K562 treated with DMSO at 1 percent for 4 hours (cell line): Measurements from ENCODE around the gene MRPL51. TPM values are rescaled to one million over a fixed set of nuclear protein-coding genes. Genes with fewer than 3 reads are reported as not detected.

Experiments used
- total RNA-seq: library from RNA; unstranded; fragments of 300-600 nt; gene quantifications from 2 replicates; pipeline ENCODE4 v1.2.3, GENCODE V29; 2022; ENCODE audit not compliant: insufficient read depth

MRPL51 gene
- 77.4 and 89.7 TPM in 2 replicates for total RNA-seq

GRCh38 chr12:6492838-6493496 lies at the start of gene MRPL51:
TSS of gene MRPL51 (minus strand) at chr12:6493262. CDS start at chr12:6493136, 126 bp downstream.

GRCh38 chr12:6533923-6534694 lies 41.0 kb upstream of the MRPL51 start, which contains the start of gene GAPDH:
TSS of gene GAPDH (plus strand) at chr12:6534517. CDS start at chr12:6534833, 316 bp downstream.

GRCh38 chr12:6493497-6494257 lies 615 bp upstream of the MRPL51 start, which contains the start of gene NCAPD2:
TSS of gene NCAPD2 (plus strand) at chr12:6494102. CDS start at chr12:6495099, 997 bp downstream.

DNA sequence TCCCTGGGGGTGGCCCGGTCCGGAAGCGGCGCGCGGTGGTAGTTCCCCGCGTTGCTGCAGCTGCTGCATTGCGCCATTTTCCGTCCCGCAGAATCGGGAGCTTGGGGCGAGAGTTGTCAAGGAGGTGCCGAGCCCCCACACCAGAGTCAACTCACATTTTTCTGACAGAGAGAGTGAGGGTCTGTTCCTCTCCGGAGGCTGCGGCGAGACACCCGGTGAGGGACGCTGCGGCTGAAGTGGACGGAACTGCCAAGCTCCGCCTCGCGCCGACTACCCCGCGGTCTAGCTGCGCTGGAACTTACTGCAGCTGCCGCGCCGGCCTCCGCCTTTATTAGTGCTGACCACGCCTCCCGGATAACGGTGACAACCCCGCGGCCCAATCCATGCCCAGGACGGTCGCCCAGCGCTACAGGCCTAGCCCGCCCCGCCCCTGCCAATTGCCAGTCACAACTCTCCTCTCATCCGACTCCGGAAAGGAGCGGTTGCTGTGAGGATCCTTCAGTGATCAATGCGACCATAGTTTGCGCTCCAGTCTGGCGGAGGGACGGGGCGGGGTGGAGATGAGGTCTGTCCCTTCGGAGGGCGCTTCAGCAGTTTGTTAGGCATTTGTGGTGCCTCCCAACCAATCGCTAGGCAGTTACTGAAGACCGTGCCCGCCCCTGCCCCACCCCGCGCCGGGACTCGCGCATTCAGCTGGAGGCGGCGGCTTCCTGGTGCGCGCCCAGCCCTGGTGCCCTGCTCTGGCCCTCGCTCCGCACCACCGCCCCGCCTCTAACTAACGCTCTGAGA lies 22.5 kb downstream of the MRPL51 start, which contains the start of gene VAMP1:
TSS of gene VAMP1 (minus strand) at position 303 of the 789 bp plus-strand sequence. CDS start at position 157, 146 bp downstream.

DNA sequence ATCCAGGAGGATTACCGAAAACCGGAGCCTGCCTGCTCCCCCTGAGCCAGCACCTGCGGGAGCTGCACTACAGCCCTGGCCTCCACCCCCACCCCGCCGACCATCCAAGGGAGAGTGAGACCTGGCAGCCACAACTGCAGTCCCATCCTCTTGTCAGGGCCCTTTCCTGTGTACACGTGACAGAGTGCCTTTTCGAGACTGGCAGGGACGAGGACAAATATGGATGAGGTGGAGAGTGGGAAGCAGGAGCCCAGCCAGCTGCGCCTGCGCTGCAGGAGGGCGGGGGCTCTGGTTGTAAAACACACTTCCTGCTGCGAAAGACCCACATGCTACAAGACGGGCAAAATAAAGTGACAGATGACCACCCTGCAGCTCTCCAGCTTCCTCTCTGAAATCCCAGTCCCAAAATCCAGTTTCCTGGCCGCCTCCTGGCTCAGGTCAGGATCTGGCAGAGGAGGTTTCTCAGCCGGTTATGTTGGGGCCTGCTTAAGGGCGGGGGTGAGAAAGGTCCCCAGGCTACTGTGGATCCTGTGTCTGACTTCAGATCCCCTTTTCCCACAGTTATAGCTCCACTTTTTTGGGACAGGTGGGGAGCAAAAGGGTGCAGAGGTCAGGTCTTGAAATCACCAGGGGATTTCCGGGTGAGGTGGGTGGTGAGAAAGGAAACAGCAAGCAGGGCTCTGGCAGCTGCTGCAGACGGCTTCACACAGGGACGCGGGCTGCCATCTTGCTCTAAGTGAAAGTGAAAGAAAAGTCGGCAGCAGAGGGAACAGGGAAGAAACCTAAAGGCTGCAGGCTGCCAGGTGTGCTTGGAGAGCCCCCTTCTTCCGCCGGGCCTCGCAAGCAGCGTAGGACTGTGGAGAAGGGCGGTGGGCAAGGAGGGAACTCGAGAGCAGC lies 41.5 kb downstream of the MRPL51 start, which contains the start of gene TAPBPL:
TSS of gene TAPBPL (plus strand) at position 695 of the 897 bp plus-strand sequence. CDS start 207 bp downstream, outside the sequence.

GRCh38 chr12:6444704-6445688 lies 48.1 kb downstream of the MRPL51 start, which contains the start of gene CD27:
TSS of gene CD27 (plus strand) at chr12:6444955. CDS start at chr12:6445096, 141 bp downstream.

Other genes with a start within 250 kb of the MRPL51 start
- not detected in 2 replicates for gene PLEKHG6, start 182.6 kb downstream of the MRPL51 start, total RNA-seq
- gene TNFRSF1A, start 151.2 kb downstream of the MRPL51 start, total RNA-seq, result 22.5 and 28.6 TPM in 2 replicates
- not detected in 2 replicates for gene SCNN1A, start 117.7 kb downstream of the MRPL51 start, total RNA-seq
- 55.5 and 80.1 TPM in 2 replicates for gene LTBR, start 109.1 kb downstream of the MRPL51 start, total RNA-seq
- not detected in 2 replicates for gene CD27, start 48.3 kb downstream of the MRPL51 start, total RNA-seq
- gene TAPBPL, start 41.2 kb downstream of the MRPL51 start, total RNA-seq, result 4.2 and 6.5 TPM in 2 replicates
- gene VAMP1, start 22.6 kb downstream of the MRPL51 start, total RNA-seq, result 7.0 and 7.9 TPM in 2 replicates
- 70.8 and 73.8 TPM in 2 replicates for gene NCAPD2, start 840 bp upstream of the MRPL51 start, total RNA-seq
- gene GAPDH, start 41.3 kb upstream of the MRPL51 start, total RNA-seq, result 2,497 and 2,516 TPM in 2 replicates
- gene IFFO1, start 62.8 kb upstream of the MRPL51 start, total RNA-seq, result 0.48 TPM in 1 of 2 replicates, not detected in the other
- gene NOP2, start 75.0 kb upstream of the MRPL51 start, total RNA-seq, result 12.4 and 24.6 TPM in 2 replicates
- 215 and 222 TPM in 2 replicates for gene CHD4, start 114.1 kb upstream of the MRPL51 start, total RNA-seq
- 3.5 and 4.3 TPM in 2 replicates for gene LPAR5, start 142.7 kb upstream of the MRPL51 start, total RNA-seq
- 6.0 and 7.1 TPM in 2 replicates for gene ACRBP, start 154.2 kb upstream of the MRPL51 start, total RNA-seq
- gene ING4, start 169.9 kb upstream of the MRPL51 start, total RNA-seq, result 26.4 and 28.2 TPM in 2 replicates
- gene ZNF384, start 196.1 kb upstream of the MRPL51 start, total RNA-seq, result 25.5 and 32.4 TPM in 2 replicates
- not detected in 2 replicates for gene PIANP, start 207.6 kb upstream of the MRPL51 start, total RNA-seq
- 33.5 and 37.2 TPM in 2 replicates for gene COPS7A, start 230.8 kb upstream of the MRPL51 start, total RNA-seq